Amygdala (tissue), 56 donors: ENCODE measurements around the gene TRAF2.
A peak's percentile ranks its signal among the peaks of the same experiment; 100 is the strongest.

Source experiments
- DNase-seq, 56 donors: peaks; one replicate each; lab custom pipeline; 2025; lab: John Stamatoyannopoulos, UW

TRAF2 gene

GRCh38 chr9:136955202-136955942 is 69.1 kb downstream of the TRAF2 start:
- DNase-seq = no peak

DNA sequence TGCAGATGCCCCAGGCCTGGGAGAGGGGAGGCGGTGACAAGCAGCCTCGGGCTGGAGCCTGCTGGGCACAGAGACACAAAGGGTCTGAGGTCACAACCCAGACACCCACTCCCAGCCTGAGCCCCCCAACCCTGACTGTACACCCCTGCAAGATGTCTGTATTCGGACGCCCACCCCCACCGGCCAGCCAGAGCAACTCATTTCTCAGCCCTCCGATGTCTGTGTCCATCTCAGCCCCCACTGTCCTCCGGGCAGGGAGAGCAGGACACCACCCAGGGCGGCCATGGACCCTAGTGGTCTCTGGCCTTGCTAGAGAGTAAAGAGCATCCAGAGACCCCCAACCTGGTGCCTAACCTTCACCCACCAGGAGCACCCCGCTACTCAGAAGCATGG is 69.6 kb downstream of the TRAF2 start:
- no peak for DNase-seq

GRCh38 chr9:136956604-136957003 is 70.3 kb downstream of the TRAF2 start:
- DNase-seq = no peak

GRCh38 chr9:136957461-136957860 is 71.1 kb downstream of the TRAF2 start:
- no peak for DNase-seq

GRCh38 chr9:136957901-136958300 is 71.6 kb downstream of the TRAF2 start:
- DNase-seq = no peak

- no peak for DNase-seq
Observed at GRCh38 chr9:136958473-136958872, 72.2 kb downstream of the TRAF2 start.

GRCh38 chr9:136958898-136959850 is 72.9 kb downstream of the TRAF2 start:
- no peak for DNase-seq

DNA sequence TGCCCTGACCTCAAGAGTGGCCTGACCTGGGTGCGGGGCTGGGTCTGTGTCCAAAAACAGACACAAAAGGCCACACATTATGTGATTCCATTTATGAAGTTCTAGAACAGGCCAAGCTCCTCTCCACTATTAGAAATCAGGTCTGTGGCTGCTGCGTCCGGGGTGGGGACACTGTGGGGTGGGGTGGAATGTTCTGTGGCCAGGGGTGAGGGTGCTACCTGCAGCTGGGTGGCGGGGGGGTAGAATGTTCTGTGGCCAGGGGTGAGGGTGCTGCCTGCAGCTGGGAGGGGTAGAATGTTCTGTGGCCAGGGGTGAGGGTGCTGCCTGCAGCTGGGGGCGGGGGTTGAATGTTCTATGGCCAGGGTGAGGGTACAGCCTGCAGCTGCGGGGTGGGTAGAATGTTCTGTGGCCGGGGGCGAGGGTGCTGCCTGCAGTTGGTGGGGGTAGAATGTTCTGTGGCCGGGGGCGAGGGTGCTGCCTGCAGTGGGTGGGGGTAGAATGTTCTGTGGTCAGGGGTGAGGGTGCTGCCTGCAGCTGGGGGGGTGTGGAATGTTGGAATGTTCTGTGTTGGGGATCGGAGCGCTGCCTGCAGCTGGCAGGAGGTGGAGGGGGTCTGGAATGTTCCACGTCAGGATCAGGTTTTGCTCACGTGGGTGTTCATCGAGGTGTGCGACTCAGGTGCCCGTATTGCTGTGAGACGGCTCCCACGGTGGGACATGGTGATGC is 74.1 kb downstream of the TRAF2 start:
- no peak for DNase-seq

- DNase-seq = no peak
Observed at GRCh38 chr9:136960938-136961275, 74.6 kb downstream of the TRAF2 start.

GRCh38 chr9:136961279-136962065 is 75.2 kb downstream of the TRAF2 start:
- DNase-seq = peak in 17 of 56 donors; percentile 33 to 71 (median 48)

- DNase-seq = no peak
Observed at GRCh38 chr9:136962163-136962562, 75.8 kb downstream of the TRAF2 start.

DNA sequence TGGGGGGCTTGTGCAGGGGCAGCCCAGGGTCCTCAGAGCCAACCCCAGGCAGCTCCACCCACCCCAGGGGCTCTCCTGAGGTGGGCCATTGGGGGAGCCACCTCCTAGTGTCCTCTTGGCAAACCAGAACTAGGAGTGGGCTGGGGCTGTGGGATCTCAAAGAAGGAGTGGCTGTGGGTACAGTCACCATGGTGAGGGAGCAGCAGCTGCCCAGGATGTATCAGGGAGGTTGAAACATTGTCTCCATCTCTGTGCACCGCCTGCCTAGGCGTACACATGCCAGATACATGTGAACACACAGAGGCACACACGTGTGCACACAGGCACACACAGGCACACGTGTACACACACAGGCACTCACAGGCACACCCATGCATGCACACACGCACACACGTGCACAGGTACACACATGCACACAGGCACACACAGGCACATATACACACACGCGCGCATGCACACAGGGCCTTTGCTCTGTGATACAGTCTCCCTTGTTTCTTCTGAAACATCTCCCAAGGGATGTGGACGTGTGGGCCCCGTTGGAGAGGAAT is 76.5 kb downstream of the TRAF2 start:
- no peak for DNase-seq

DNA sequence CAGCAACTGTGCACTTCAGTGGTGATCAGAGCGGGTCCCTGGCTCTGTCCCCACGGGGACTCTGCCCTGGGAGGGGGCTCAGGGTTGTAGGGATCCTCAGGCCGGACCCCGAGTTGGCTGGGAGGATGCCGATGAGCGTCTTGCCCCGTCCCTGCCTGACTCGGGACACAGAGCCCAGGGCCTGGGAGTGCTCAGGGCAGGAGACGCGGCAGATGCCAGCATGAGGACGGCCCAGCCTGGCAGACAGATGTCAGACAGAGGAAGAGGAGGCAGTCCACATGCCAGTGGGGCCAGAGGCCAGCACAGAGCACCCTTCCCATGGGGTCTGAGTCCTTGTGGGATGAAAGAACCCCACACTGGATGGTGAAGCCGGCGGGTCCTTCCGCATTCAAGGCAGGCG is 77.0 kb downstream of the TRAF2 start:
- peak in 3 of 56 donors; percentile 21 to 67 (median 49) for DNase-seq

- DNase-seq = no peak
Observed at GRCh38 chr9:136963751-136964150, 77.4 kb downstream of the TRAF2 start.

GRCh38 chr9:136964171-136964689 is 77.9 kb downstream of the TRAF2 start:
- no peak for DNase-seq

- DNase-seq = no peak
Observed at GRCh38 chr9:136964833-136965422, 78.6 kb downstream of the TRAF2 start.

DNA sequence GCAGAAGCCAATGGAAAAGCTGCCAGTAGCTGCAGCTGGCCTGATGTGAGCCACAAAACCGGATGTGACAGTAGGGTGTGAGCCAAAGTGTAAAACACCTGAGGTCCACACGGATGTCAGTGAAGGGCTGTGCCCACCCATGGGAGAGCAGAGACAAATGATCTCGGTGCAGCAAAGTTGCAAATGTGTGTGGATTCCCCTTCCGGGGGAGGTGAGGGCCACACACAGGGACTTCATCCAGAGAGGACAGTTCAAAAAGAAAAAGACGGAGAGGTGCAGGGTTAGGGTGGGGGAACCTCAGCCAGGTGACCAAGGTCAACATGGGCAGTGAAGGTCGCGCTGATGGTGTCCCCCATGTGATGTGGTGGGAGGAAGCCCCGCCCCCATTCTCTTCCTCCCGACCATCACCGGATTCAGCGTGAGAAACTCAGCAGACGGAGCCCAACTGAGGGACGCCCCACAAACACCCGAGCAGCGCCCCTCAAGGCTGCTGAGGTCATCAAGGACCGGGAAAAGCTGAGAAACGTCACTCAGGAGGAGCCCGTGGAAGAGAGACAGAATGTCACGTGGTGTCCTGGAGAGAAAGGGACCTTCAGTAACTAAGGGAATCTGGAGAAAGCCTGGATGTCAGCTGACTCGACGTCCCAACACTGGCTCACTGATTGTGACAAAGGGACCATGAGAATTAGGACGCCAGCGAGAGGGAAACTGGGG is 79.6 kb downstream of the TRAF2 start:
- peak in 47 of 56 donors; percentile 22 to 91 (median 67) for DNase-seq

DNA sequence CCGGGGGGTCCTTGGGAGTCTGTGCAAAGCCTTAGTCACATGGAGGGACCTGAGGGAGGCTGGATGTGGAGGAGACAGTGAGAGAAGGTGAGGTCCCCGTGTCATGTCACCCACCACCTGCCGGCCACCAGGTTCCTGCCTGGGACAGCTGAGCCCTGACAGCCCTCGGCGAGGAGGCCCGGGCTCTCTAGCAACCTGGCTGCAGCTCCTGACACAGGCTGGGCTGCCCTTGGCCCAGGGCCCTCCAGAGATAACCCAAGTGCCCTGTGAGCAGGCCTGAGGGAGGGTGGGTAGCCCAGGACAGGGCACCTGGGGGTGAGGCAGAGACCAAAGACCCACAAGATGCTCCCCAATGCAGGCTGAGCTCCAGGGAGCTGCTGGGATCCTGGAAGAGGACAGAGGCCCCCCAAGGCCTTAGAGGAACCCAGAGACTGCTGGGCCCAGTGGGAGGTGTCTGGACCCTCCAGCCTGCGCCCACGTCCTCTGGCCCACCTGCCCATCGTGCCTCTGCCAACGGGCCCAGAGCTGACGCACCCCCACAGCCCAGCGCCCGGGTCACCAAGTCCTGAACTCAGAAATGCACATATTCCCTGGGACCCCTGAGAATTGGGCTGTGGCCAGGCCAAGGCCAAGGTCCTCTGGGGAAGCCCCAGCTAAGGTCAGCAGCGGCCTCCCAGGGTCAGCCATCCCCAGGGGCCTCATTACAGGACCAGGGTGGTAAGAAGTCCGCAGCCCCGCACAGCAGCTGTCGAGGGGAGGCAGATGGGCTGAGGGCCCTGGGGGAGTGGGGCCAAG is 82.2 kb downstream of the TRAF2 start:
- no peak for DNase-seq
